ENCODE measurements around the gene IRX5. TPM values are rescaled to one million over a fixed set of nuclear protein-coding genes. Genes with fewer than 3 reads are reported as not detected.

Gene IRX5
- total RNA-seq, 1 donor from 2014 or later, result 36.8 TPM

- H3K27ac ChIP-seq (replicated peaks), result no peak overlapping the region
- DNase-seq, result no peak
These were observed 31.4 kb downstream of the IRX5 start for GRCh38 chr16:54962045-54962444.

GRCh38 chr16:54964239-54964638 is 33.6 kb downstream of the IRX5 start:
- no peak for DNase-seq
- H3K9me3 ChIP-seq (replicated peaks), result no peaks in the 10 kb centered on the region
- no peaks in the 10 kb centered on the region for H3K27me3 ChIP-seq (ENCODE audit: low read depth)
- H3K36me3 ChIP-seq, result no peaks in the 10 kb centered on the region
- intact Hi-C loops (cut with micrococcal nuclease), result no loop called here
- H3K4me3 ChIP-seq, result no peak overlapping the region
- TF ChIP-seq CTCF (IDR thresholded peaks at IDR 0.05; ENCODE audit: borderline replicate concordance), result no peak
- H3K27ac ChIP-seq (replicated peaks), result no peak overlapping the region
- H3K4me1 ChIP-seq, result no peaks in the 10 kb centered on the region

More at GRCh38 chr16:54962045-54962444, 31.4 kb downstream of the IRX5 start:
- Histone ChIP-seq H3K9me3 (replicated peaks) (no peaks in the 10 kb centered on the region), H3K4me1 (no peaks in the 10 kb centered on the region), H3K4me3 (no peak overlapping the region), H3K27me3 (ENCODE audit: low read depth) (no peaks in the 10 kb centered on the region), H3K36me3 (no peaks in the 10 kb centered on the region)
- intact Hi-C loops (cut with micrococcal nuclease), result no loop called here
- no peak for TF ChIP-seq CTCF (IDR thresholded peaks at IDR 0.05; ENCODE audit: borderline replicate concordance)

GRCh38 chr16:54965464-54965863 is 34.8 kb downstream of the IRX5 start:
- DNase-seq, result no peak
- Histone ChIP-seq H3K9me3 (replicated peaks) (no peaks in the 10 kb centered on the region), H3K4me1 (no peaks in the 10 kb centered on the region), H3K36me3 (no peaks in the 10 kb centered on the region), H3K27ac (replicated peaks) (no peak overlapping the region), H3K27me3 (ENCODE audit: low read depth) (no peaks in the 10 kb centered on the region), H3K4me3 (no peak overlapping the region)
- no peak for TF ChIP-seq CTCF (IDR thresholded peaks at IDR 0.05; ENCODE audit: borderline replicate concordance)
- intact Hi-C loops (cut with micrococcal nuclease), result no loop called here

- no peak for TF ChIP-seq CTCF (IDR thresholded peaks at IDR 0.05; ENCODE audit: borderline replicate concordance)
- no peak overlapping the region for H3K4me3 ChIP-seq
- intact Hi-C loops (cut with micrococcal nuclease), result no loop called here
- H3K4me1 ChIP-seq, result no peaks in the 10 kb centered on the region
- no peaks in the 10 kb centered on the region for H3K36me3 ChIP-seq
- no peaks in the 10 kb centered on the region for H3K9me3 ChIP-seq (replicated peaks)
- peaks cover 5% of the 10 kb centered on the region for H3K27me3 ChIP-seq (ENCODE audit: low read depth)
- H3K27ac ChIP-seq (replicated peaks), result no peak overlapping the region
- no peak for DNase-seq
These were observed 37.3 kb downstream of the IRX5 start for GRCh38 chr16:54968011-54968410.

GRCh38 chr16:54968784-54969183 is 38.1 kb downstream of the IRX5 start:
- no peak for TF ChIP-seq CTCF (IDR thresholded peaks at IDR 0.05; ENCODE audit: borderline replicate concordance)
- no peak for DNase-seq
- intact Hi-C loops (cut with micrococcal nuclease), result no loop called here
- H3K27ac ChIP-seq (replicated peaks), result no peak overlapping the region
- no peaks in the 10 kb centered on the region for H3K4me1 ChIP-seq
- peaks cover 5% of the 10 kb centered on the region for H3K27me3 ChIP-seq (ENCODE audit: low read depth)
- no peak overlapping the region for H3K4me3 ChIP-seq
- no peaks in the 10 kb centered on the region for H3K36me3 ChIP-seq
- no peaks in the 10 kb centered on the region for H3K9me3 ChIP-seq (replicated peaks)

GRCh38 chr16:54970016-54970415 is 39.4 kb downstream of the IRX5 start:
- Histone ChIP-seq H3K27ac (replicated peaks) (no peak overlapping the region), H3K9me3 (replicated peaks) (no peaks in the 10 kb centered on the region), H3K4me3 (no peak overlapping the region), H3K27me3 (ENCODE audit: low read depth) (peaks cover 5% of the 10 kb centered on the region), H3K4me1 (no peaks in the 10 kb centered on the region), H3K36me3 (no peaks in the 10 kb centered on the region)
- TF ChIP-seq CTCF (IDR thresholded peaks at IDR 0.05; ENCODE audit: borderline replicate concordance), result no peak
- intact Hi-C loops (cut with micrococcal nuclease), result no loop called here
- DNase-seq, result no peak

All from left ventricle myocardium inferior (tissue), 1 donor.